ENCODE data around the gene MRPS34.
A peak's percentile ranks its signal among the peaks of the same experiment; 100 is the strongest.

MRPS34 gene

DNA sequence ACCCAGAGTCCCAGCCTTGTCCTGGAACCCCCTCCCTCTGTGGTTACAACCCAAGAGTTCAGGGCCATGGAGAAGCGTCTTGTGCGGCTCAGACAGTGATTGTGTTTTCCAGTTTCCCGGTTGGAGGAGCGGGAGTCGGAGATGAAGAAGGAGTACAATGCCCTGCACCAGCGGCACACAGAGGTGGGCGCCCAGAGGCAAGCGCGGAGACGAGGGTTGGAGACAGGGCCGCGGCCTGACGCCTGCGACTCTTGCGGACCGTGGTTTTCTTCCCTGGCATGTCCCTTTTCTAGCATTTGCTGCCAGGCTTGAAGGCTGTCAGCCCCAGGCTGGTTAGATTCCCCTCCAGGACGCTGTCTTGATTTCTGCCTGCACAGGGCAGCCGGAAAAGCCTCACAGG is 43.9 kb downstream of the MRPS34 start:
- Histone ChIP-seq H2BK15ac (replicated peaks; ENCODE audit: low read depth) (no peak overlapping the region), H3K36me3 (ENCODE audit: control insufficient read depth, insufficient read depth, low read length) (peaks cover 2% of the 10 kb centered on the region), H3K4me3 (ENCODE audit: low read length) (no peak overlapping the region), H2AK5ac (ENCODE audit: low read length) (no peak overlapping the region), H3K27ac (ENCODE audit: low read depth, low read length) (no peak overlapping the region), H3K79me1 (ENCODE audit: low read length) (no peaks in the 10 kb centered on the region), H3K27me3 (ENCODE audit: insufficient read depth, low read length, poor library complexity) (no peaks in the 10 kb centered on the region), H3K4me2 (ENCODE audit: low read length) (no peak overlapping the region), H2BK120ac (ENCODE audit: low read depth, low read length) (no peak overlapping the region), H3K18ac (ENCODE audit: low read length) (no peak overlapping the region), H3K79me2 (ENCODE audit: control insufficient read depth, insufficient read depth, low read length) (no peaks in the 10 kb centered on the region), H3K56ac (ENCODE audit: low read length) (no peak overlapping the region), H4K8ac (ENCODE audit: low read depth, low read length) (no peak overlapping the region), H4K5ac (ENCODE audit: low read length) (no peak overlapping the region), H3K9ac (ENCODE audit: low read length) (no peak overlapping the region), H2BK5ac (ENCODE audit: low read length) (no peak overlapping the region), H3K4ac (ENCODE audit: low read depth, low read length) (no peak overlapping the region), H3K4me1 (ENCODE audit: control insufficient read depth, low read depth, low read length) (no peaks in the 10 kb centered on the region), H3K23ac (ENCODE audit: low read length) (no peak overlapping the region)
- no CpG with 5 or more reads among the region's 18 CpGs for WGBS (ENCODE audit: extremely low coverage, insufficient coverage, low lambda C conversion rate)
- no peak for DNase-seq

DNA sequence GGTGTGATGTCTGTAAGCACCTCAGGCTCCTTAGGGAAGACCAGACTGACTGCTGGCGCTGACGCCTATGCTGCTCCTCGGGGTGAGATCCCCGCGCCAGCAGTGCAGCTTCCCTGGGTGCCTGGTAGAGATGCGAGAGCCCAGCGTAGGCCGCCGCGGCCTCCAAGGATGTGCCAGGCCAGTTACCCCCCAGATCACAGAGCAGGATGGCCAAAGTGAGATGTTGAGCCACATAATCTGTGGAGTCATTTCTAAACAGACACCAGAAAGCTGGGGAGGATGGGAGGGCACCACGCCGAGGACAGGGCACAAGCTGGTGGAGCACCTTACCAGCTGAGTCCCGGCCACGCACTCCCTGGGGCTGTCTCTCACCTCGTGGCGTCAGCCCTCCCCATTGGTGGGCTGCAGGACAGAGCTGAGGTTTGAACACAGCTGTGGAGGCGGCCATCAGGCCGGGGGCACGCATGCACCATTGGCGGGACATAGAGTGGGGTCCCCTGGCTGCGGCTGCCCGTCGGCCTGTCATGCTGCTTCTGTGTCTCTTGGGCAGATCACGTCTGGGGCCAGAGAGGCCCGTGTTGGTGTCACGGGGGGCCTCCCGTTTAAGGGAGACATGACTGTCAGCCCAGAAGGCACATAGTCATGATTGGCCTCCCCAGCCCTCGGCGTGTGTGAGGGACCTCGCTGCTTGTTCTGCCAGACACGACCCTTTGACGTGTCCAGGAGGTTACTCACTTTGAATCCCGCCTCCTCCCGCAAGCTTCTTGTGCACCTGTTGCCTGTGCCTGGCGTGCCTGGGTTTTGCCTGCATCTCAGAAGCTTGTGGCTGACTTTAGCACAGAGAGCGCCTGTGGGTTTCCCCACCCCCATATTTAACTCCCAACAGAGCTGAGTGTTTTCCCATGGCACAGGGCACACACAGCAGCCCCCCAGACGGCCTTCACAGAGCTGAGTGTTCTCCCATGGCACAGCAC is 45.0 kb downstream of the MRPS34 start:
- no peaks in the 10 kb centered on the region for H3K4me1 ChIP-seq (ENCODE audit: control insufficient read depth, low read depth, low read length)
- no peak overlapping the region for H2BK5ac ChIP-seq (ENCODE audit: low read length)
- no peak overlapping the region for H4K8ac ChIP-seq (ENCODE audit: low read depth, low read length)
- DNase-seq: no peak
- H3K79me1 ChIP-seq (ENCODE audit: low read length): peaks cover 2% of the 10 kb centered on the region
- H2BK120ac ChIP-seq (ENCODE audit: low read depth, low read length): no peak overlapping the region
- H3K27ac ChIP-seq (ENCODE audit: low read depth, low read length): no peak overlapping the region
- H2BK15ac ChIP-seq (replicated peaks; ENCODE audit: low read depth): no peak overlapping the region
- H3K4me2 ChIP-seq (ENCODE audit: low read length): no peak overlapping the region
- no peak overlapping the region for H4K5ac ChIP-seq (ENCODE audit: low read length)
- no CpG with 5 or more reads among the region's 37 CpGs for WGBS (ENCODE audit: extremely low coverage, insufficient coverage, low lambda C conversion rate)
- no peaks in the 10 kb centered on the region for H3K79me2 ChIP-seq (ENCODE audit: control insufficient read depth, insufficient read depth, low read length)
- H3K4ac ChIP-seq (ENCODE audit: low read depth, low read length): no peak overlapping the region
- H3K23ac ChIP-seq (ENCODE audit: low read length): no peak overlapping the region
- H2AK5ac ChIP-seq (ENCODE audit: low read length): no peak overlapping the region
- H3K27me3 ChIP-seq (ENCODE audit: insufficient read depth, low read length, poor library complexity): no peaks in the 10 kb centered on the region
- H3K56ac ChIP-seq (ENCODE audit: low read length): no peak overlapping the region
- peaks cover 2% of the 10 kb centered on the region for H3K36me3 ChIP-seq (ENCODE audit: control insufficient read depth, insufficient read depth, low read length)
- H3K4me3 ChIP-seq (ENCODE audit: low read length): no peak overlapping the region
- no peak overlapping the region for H3K9ac ChIP-seq (ENCODE audit: low read length)
- no peak overlapping the region for H3K18ac ChIP-seq (ENCODE audit: low read length)

- H2BK5ac ChIP-seq (ENCODE audit: low read length): no peak overlapping the region
- no CpG with 5 or more reads among the region's 32 CpGs for WGBS (ENCODE audit: extremely low coverage, insufficient coverage, low lambda C conversion rate)
- H3K9ac ChIP-seq (ENCODE audit: low read length): no peak overlapping the region
- no peak overlapping the region for H2BK15ac ChIP-seq (replicated peaks; ENCODE audit: low read depth)
- no peak overlapping the region for H3K4me3 ChIP-seq (ENCODE audit: low read length)
- no peaks in the 10 kb centered on the region for H3K27me3 ChIP-seq (ENCODE audit: insufficient read depth, low read length, poor library complexity)
- H2BK120ac ChIP-seq (ENCODE audit: low read depth, low read length): no peak overlapping the region
- H3K4me1 ChIP-seq (ENCODE audit: control insufficient read depth, low read depth, low read length): no peaks in the 10 kb centered on the region
- H3K79me2 ChIP-seq (ENCODE audit: control insufficient read depth, insufficient read depth, low read length): no peaks in the 10 kb centered on the region
- no peak overlapping the region for H3K56ac ChIP-seq (ENCODE audit: low read length)
- no peak overlapping the region for H4K8ac ChIP-seq (ENCODE audit: low read depth, low read length)
- no peak overlapping the region for H2AK5ac ChIP-seq (ENCODE audit: low read length)
- no peak for DNase-seq
- no peak overlapping the region for H3K27ac ChIP-seq (ENCODE audit: low read depth, low read length)
- no peak overlapping the region for H3K23ac ChIP-seq (ENCODE audit: low read length)
- H3K36me3 ChIP-seq (ENCODE audit: control insufficient read depth, insufficient read depth, low read length): peaks cover 2% of the 10 kb centered on the region
- H3K79me1 ChIP-seq (ENCODE audit: low read length): peaks cover 2% of the 10 kb centered on the region
- H3K4ac ChIP-seq (ENCODE audit: low read depth, low read length): no peak overlapping the region
- no peak overlapping the region for H3K4me2 ChIP-seq (ENCODE audit: low read length)
- no peak overlapping the region for H3K18ac ChIP-seq (ENCODE audit: low read length)
- H4K5ac ChIP-seq (ENCODE audit: low read length): no peak overlapping the region
These were observed 46.1 kb downstream of the MRPS34 start for GRCh38 chr16:1726661-1727502.

DNA sequence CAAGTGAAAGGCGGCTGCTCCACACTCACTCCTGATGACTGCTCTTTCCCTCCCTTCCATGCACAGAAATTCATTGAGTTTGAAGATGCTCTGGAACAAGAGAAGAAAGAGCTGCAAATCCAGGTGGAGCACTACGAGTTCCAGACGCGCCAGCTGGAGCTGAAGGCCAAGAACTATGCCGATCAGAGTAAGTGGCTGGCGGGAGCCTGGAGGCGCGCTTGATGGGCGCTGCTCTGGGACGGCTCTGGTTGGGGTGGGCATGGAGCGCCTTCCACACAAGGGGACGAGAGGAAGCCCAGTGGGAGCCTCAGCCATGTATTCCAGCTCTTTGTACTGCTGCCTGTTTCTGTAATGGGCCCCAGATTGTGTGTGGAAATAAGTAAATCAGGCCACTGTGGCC is 48.4 kb downstream of the MRPS34 start:
- no peak overlapping the region for H2AK5ac ChIP-seq (ENCODE audit: low read length)
- no peak overlapping the region for H3K4ac ChIP-seq (ENCODE audit: low read depth, low read length)
- no peak overlapping the region for H3K4me2 ChIP-seq (ENCODE audit: low read length)
- H3K4me3 ChIP-seq (ENCODE audit: low read length): no peak overlapping the region
- no peak overlapping the region for H2BK120ac ChIP-seq (ENCODE audit: low read depth, low read length)
- no peak overlapping the region for H3K23ac ChIP-seq (ENCODE audit: low read length)
- H2BK5ac ChIP-seq (ENCODE audit: low read length): no peak overlapping the region
- no peak overlapping the region for H4K8ac ChIP-seq (ENCODE audit: low read depth, low read length)
- H4K5ac ChIP-seq (ENCODE audit: low read length): no peak overlapping the region
- H3K27ac ChIP-seq (ENCODE audit: low read depth, low read length): no peak overlapping the region
- no peaks in the 10 kb centered on the region for H3K27me3 ChIP-seq (ENCODE audit: insufficient read depth, low read length, poor library complexity)
- peaks cover 2% of the 10 kb centered on the region for H3K79me1 ChIP-seq (ENCODE audit: low read length)
- DNase-seq: no peak
- no peak overlapping the region for H3K9ac ChIP-seq (ENCODE audit: low read length)
- no peaks in the 10 kb centered on the region for H3K4me1 ChIP-seq (ENCODE audit: control insufficient read depth, low read depth, low read length)
- no CpG with 5 or more reads among the region's 12 CpGs for WGBS (ENCODE audit: extremely low coverage, insufficient coverage, low lambda C conversion rate)
- H3K79me2 ChIP-seq (ENCODE audit: control insufficient read depth, insufficient read depth, low read length): no peaks in the 10 kb centered on the region
- peaks cover 2% of the 10 kb centered on the region for H3K36me3 ChIP-seq (ENCODE audit: control insufficient read depth, insufficient read depth, low read length)
- no peak overlapping the region for H3K56ac ChIP-seq (ENCODE audit: low read length)
- no peak overlapping the region for H3K18ac ChIP-seq (ENCODE audit: low read length)
- no peak overlapping the region for H2BK15ac ChIP-seq (replicated peaks; ENCODE audit: low read depth)

- Histone ChIP-seq H3K23ac (ENCODE audit: low read length) (no peak overlapping the region), H3K79me2 (ENCODE audit: control insufficient read depth, insufficient read depth, low read length) (no peaks in the 10 kb centered on the region), H3K4me2 (ENCODE audit: low read length) (no peak overlapping the region), H4K5ac (ENCODE audit: low read length) (no peak overlapping the region), H3K27ac (ENCODE audit: low read depth, low read length) (no peak overlapping the region), H2AK5ac (ENCODE audit: low read length) (no peak overlapping the region), H3K79me1 (ENCODE audit: low read length) (peaks cover 4% of the 10 kb centered on the region), H2BK15ac (replicated peaks; ENCODE audit: low read depth) (no peak overlapping the region), H3K56ac (ENCODE audit: low read length) (no peak overlapping the region), H3K4me3 (ENCODE audit: low read length) (no peak overlapping the region), H3K9ac (ENCODE audit: low read length) (no peak overlapping the region), H3K4ac (ENCODE audit: low read depth, low read length) (no peak overlapping the region), H4K8ac (ENCODE audit: low read depth, low read length) (no peak overlapping the region), H3K4me1 (ENCODE audit: control insufficient read depth, low read depth, low read length) (no peaks in the 10 kb centered on the region), H3K18ac (ENCODE audit: low read length) (no peak overlapping the region), H2BK5ac (ENCODE audit: low read length) (no peak overlapping the region), H3K36me3 (ENCODE audit: control insufficient read depth, insufficient read depth, low read length) (peaks cover 2% of the 10 kb centered on the region), H2BK120ac (ENCODE audit: low read depth, low read length) (no peak overlapping the region), H3K27me3 (ENCODE audit: insufficient read depth, low read length, poor library complexity) (no peaks in the 10 kb centered on the region)
- WGBS (ENCODE audit: extremely low coverage, insufficient coverage, low lambda C conversion rate): no CpG with 5 or more reads among the region's 6 CpGs
- DNase-seq: peak; percentile 33
These were observed 49.3 kb downstream of the MRPS34 start for GRCh38 chr16:1723450-1724147.
